Stimulated activated CD8-positive, alpha-beta memory T cell treated with anti-CD3 and anti-CD28 coated beads, Interleukin-12 subunit alpha, Interleukin-12 subunit beta, amount 100 ng/mL, for 4 hours (primary cell): Measurements from ENCODE around the gene TMEM17.

Source experiments
- DNase-seq: peaks from one replicate; pipeline ENCODE4 v3.0.0-alpha.2; 2020; ENCODE audit warnings: low read depth

The TMEM17 gene

GRCh38 chr2:62455957-62456692, 49.9 kb downstream of the TMEM17 start:
- no peak for DNase-seq

- DNase-seq: no peak
Measured at GRCh38 chr2:62453955-62454354, 52.0 kb downstream of the TMEM17 start.

- no peak for DNase-seq
Measured at GRCh38 chr2:62452701-62453454, 53.1 kb downstream of the TMEM17 start.

- no peak for DNase-seq
Measured at GRCh38 chr2:62450716-62451191, 55.2 kb downstream of the TMEM17 start.
